Measurements from ENCODE around the gene CMAS.
"Not testable (repeated sequence)": the region's sequence is repeated elsewhere in the genome, so short reads cannot be mapped to it uniquely, and the experiment has no call there.

DNA sequence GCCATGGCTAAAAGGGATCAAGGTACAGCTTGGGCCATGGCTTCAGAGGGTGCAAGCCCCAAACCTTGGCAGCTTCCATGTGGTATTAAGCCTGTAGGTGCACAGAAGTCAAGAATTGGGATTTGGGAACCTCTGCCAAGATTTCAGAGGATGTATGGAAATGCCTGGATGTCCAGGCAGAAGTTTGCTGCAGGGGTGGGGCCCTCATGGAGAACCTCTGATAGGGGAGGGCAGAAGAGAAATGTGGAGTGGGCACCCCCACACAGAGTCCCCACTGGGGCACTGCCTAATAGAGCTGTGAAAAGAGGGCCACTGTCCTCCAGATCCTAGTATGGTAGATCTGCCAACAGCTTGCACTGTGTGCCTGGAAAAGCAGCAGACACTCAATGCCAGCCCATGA is 22.5 kb upstream of the CMAS start:
- TF ChIP-seq, protein P1, sequence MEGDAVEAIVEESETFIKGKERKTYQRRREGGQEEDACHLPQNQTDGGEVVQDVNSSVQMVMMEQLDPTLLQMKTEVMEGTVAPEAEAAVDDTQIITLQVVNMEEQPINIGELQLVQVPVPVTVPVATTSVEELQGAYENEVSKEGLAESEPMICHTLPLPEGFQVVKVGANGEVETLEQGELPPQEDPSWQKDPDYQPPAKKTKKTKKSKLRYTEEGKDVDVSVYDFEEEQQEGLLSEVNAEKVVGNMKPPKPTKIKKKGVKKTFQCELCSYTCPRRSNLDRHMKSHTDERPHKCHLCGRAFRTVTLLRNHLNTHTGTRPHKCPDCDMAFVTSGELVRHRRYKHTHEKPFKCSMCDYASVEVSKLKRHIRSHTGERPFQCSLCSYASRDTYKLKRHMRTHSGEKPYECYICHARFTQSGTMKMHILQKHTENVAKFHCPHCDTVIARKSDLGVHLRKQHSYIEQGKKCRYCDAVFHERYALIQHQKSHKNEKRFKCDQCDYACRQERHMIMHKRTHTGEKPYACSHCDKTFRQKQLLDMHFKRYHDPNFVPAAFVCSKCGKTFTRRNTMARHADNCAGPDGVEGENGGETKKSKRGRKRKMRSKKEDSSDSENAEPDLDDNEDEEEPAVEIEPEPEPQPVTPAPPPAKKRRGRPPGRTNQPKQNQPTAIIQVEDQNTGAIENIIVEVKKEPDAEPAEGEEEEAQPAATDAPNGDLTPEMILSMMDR (IDR thresholded peaks at IDR 0.05; ENCODE audit: insufficient read depth, low read length), result not testable (repeated sequence)
- TF ChIP-seq, protein P2, sequence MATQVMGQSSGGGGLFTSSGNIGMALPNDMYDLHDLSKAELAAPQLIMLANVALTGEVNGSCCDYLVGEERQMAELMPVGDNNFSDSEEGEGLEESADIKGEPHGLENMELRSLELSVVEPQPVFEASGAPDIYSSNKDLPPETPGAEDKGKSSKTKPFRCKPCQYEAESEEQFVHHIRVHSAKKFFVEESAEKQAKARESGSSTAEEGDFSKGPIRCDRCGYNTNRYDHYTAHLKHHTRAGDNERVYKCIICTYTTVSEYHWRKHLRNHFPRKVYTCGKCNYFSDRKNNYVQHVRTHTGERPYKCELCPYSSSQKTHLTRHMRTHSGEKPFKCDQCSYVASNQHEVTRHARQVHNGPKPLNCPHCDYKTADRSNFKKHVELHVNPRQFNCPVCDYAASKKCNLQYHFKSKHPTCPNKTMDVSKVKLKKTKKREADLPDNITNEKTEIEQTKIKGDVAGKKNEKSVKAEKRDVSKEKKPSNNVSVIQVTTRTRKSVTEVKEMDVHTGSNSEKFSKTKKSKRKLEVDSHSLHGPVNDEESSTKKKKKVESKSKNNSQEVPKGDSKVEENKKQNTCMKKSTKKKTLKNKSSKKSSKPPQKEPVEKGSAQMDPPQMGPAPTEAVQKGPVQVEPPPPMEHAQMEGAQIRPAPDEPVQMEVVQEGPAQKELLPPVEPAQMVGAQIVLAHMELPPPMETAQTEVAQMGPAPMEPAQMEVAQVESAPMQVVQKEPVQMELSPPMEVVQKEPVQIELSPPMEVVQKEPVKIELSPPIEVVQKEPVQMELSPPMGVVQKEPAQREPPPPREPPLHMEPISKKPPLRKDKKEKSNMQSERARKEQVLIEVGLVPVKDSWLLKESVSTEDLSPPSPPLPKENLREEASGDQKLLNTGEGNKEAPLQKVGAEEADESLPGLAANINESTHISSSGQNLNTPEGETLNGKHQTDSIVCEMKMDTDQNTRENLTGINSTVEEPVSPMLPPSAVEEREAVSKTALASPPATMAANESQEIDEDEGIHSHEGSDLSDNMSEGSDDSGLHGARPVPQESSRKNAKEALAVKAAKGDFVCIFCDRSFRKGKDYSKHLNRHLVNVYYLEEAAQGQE (IDR thresholded peaks at IDR 0.05; ENCODE audit: insufficient replicate concordance, low read depth), result not testable (repeated sequence)
- not testable (repeated sequence) for TF ChIP-seq POLR2AphosphoS5 (IDR thresholded peaks at IDR 0.05; ENCODE audit: low read depth)

All from HL-60 (cell line).